Astrocyte of the hippocampus (primary cell): Measurements from ENCODE around the gene PPARA.

ENCODE experiments used
- DNase-seq: peaks from one replicate; pipeline ENCODE4 v3.0.0; 2011; ENCODE audit warnings: low read depth, low spot score

PPARA gene

GRCh38 chr22:46203601-46203980, 53.3 kb downstream of the PPARA start:
- DNase-seq, result no peak

- no peak for DNase-seq
These were observed 58.9 kb downstream of the PPARA start for GRCh38 chr22:46209262-46209661.

GRCh38 chr22:46212195-46212594, 61.9 kb downstream of the PPARA start:
- DNase-seq, result no peak

- no peak for DNase-seq
These were observed 62.7 kb downstream of the PPARA start for GRCh38 chr22:46213052-46213451.

- no peak for DNase-seq
These were observed 63.8 kb downstream of the PPARA start for GRCh38 chr22:46214149-46214548.

- DNase-seq, result no peak
These were observed 64.3 kb downstream of the PPARA start for GRCh38 chr22:46214616-46215015.

GRCh38 chr22:46219636-46220035, 69.3 kb downstream of the PPARA start:
- DNase-seq, result no peak

- no peak for DNase-seq
These were observed 70.6 kb downstream of the PPARA start for GRCh38 chr22:46220921-46221320.

GRCh38 chr22:46224044-46224897, 73.9 kb downstream of the PPARA start:
- DNase-seq, result no peak

- DNase-seq, result no peak
These were observed 74.6 kb downstream of the PPARA start for GRCh38 chr22:46224898-46225290.

- DNase-seq, result no peak
These were observed 75.3 kb downstream of the PPARA start for GRCh38 chr22:46225631-46226030.

- DNase-seq, result no peak
These were observed 76.3 kb downstream of the PPARA start for GRCh38 chr22:46226577-46226976.

GRCh38 chr22:46229701-46230100, 79.4 kb downstream of the PPARA start:
- no peak for DNase-seq

- no peak for DNase-seq
These were observed 80.1 kb downstream of the PPARA start for GRCh38 chr22:46230262-46230901.

- peak; percentile 79 for DNase-seq
These were observed 82.9 kb downstream of the PPARA start for GRCh38 chr22:46233231-46233630.

GRCh38 chr22:46234969-46235368, 84.6 kb downstream of the PPARA start:
- no peak for DNase-seq

- DNase-seq, result no peak
These were observed 87.3 kb downstream of the PPARA start for GRCh38 chr22:46237453-46238124.

- DNase-seq, result no peak
These were observed 88.2 kb downstream of the PPARA start for GRCh38 chr22:46238541-46238940.

GRCh38 chr22:46239261-46240048, 89.1 kb downstream of the PPARA start:
- no peak for DNase-seq

GRCh38 chr22:46240073-46240472, 89.7 kb downstream of the PPARA start:
- DNase-seq, result no peak

- no peak for DNase-seq
These were observed 90.2 kb downstream of the PPARA start for GRCh38 chr22:46240506-46240905.

- no peak for DNase-seq
These were observed 90.6 kb downstream of the PPARA start for GRCh38 chr22:46240907-46241306.
